H1 (cell line): ENCODE data around the gene ARHGEF4. TPM values are rescaled to one million over a fixed set of nuclear protein-coding genes. Genes with fewer than 3 reads are reported as not detected.

Experiments used
- CTCF ChIA-PET: fragments of 300-600 bp; sonication (Branson Sonifier 250); formaldehyde crosslinking; loops from one replicate; lab custom pipeline; 2021; ENCODE audit not compliant: partially characterized antibody; lab: Charles Lee
- POLR2A ChIA-PET: fragments of 300-600 bp; sonication (Branson Sonifier 250); formaldehyde crosslinking; loops from one replicate; lab custom pipeline; 2021; ENCODE audit warnings: inconsistent platforms; ENCODE audit not compliant: partially characterized antibody; lab: Charles Lee
- DNase-seq, 2 experiments: peaks; one replicate each; pipeline versions ENCODE4 v3.0.0 to v3.0.0-alpha.2; 2010 to 2022; ENCODE audit warnings: low spot score in 2 of 2, low read depth in 1 of 2, mixed read lengths in 1 of 2
- FAIRE-seq: peaks from 2 replicates; lab custom pipeline; 2011; peaks lifted over from hg19 to GRCh38; lab: Jason Lieb, UNC
- H2AFZ ChIP-seq: 2 replicates; pipeline ENCODE4 v1.8.1; 2012; ENCODE audit warnings: low read length, inconsistent platforms
- H2AK5ac ChIP-seq: 2 replicates; pipeline ENCODE4 v1.6.1; 2013; ENCODE audit warnings: low read depth, low read length
- H2BK120ac ChIP-seq: replicated peaks from 2 replicates; pipeline ENCODE3; 2013; ENCODE audit warnings: low read depth, low read length, inconsistent platforms
- H2BK12ac ChIP-seq: 2 replicates; pipeline ENCODE4 v1.6.1; 2013; ENCODE audit warnings: low read depth, low read length
- H2BK15ac ChIP-seq: 2 replicates; pipeline ENCODE4 v1.6.1; 2013; ENCODE audit warnings: low read length
- H2BK20ac ChIP-seq: 2 replicates; pipeline ENCODE4 v1.6.1; 2013; ENCODE audit warnings: low read length
- H2BK5ac ChIP-seq: 2 replicates; pipeline ENCODE4 v1.6.1; 2013; ENCODE audit warnings: low read depth, low read length
- H3K14ac ChIP-seq: 2 replicates; pipeline ENCODE4 v1.6.1; 2013; ENCODE audit warnings: inconsistent platforms; ENCODE audit not compliant: insufficient read length
- H3K18ac ChIP-seq: 2 replicates; pipeline ENCODE4 v1.6.1; 2013; ENCODE audit warnings: low read length; ENCODE audit errors: extremely low read depth
- H3K23ac ChIP-seq: 2 replicates; pipeline ENCODE4 v1.6.1; 2013; ENCODE audit warnings: inconsistent platforms; ENCODE audit not compliant: insufficient read length
- H3K23me2 ChIP-seq: 2 replicates; pipeline ENCODE4 v1.6.1; 2013; ENCODE audit warnings: low read depth, low read length
- H3K27ac ChIP-seq: 2 replicates; pipeline ENCODE4 v1.6.1; 2011; ENCODE audit warnings: low read depth, low read length, inconsistent platforms
- H3K27me3 ChIP-seq, 4 experiments: replicated peaks in 1 of 4; 1 replicate in 1 of 4; 2 replicates in 3 of 4; pipeline versions ENCODE4 v1.6.1 to v1.8.1; 2011 to 2013; ENCODE audit warnings: low read length in 3 of 4, mild to moderate bottlenecking in 3 of 4, inconsistent platforms in 2 of 4, mixed read lengths in 2 of 4, moderate library complexity in 1 of 4; ENCODE audit not compliant: control insufficient read depth in 3 of 4, insufficient read depth in 3 of 4; ENCODE audit errors: extremely low read depth in 1 of 4
- H3K36me3 ChIP-seq, 4 experiments: 2 replicates each; pipeline versions ENCODE4 v1.6.1 to v1.8.1; 2011 to 2013; ENCODE audit warnings: mild to moderate bottlenecking in 4 of 4, low read length in 3 of 4, moderate library complexity in 2 of 4, control low read depth in 1 of 4, inconsistent platforms in 1 of 4; ENCODE audit not compliant: insufficient read depth in 4 of 4, control insufficient read depth in 2 of 4
- H3K4ac ChIP-seq: replicated peaks from 2 replicates; pipeline ENCODE3; 2013; ENCODE audit warnings: low read length, low read depth, mixed read lengths, inconsistent platforms; ENCODE audit not compliant: insufficient read length
- H3K4me1 ChIP-seq, 4 experiments: replicated peaks in 1 of 4; 1 replicate in 1 of 4; 2 replicates in 3 of 4; pipeline versions ENCODE4 v1.6.1 to v1.8.1; 2011 to 2013; ENCODE audit warnings: low read length in 3 of 4, inconsistent platforms in 2 of 4, mixed read lengths in 1 of 4; ENCODE audit not compliant: insufficient read depth in 4 of 4, control insufficient read depth in 3 of 4
- H3K4me2 ChIP-seq, 2 experiments: 2 replicates each; pipeline versions ENCODE4 v1.6.1 to v1.8.1; 2011 to 2013; ENCODE audit warnings: low read depth in 2 of 2, low read length in 2 of 2, control low read depth in 1 of 2, inconsistent platforms in 1 of 2, mild to moderate bottlenecking in 1 of 2; ENCODE audit not compliant: insufficient read depth in 1 of 2
- H3K4me3 ChIP-seq, 4 experiments: fragments of 200-600, 300-600 bp in 1 of 4; sonication (generic), shearing (Covaris generic), sonication (Bioruptor Twin) in 1 of 4; 2 replicates each; pipeline versions ENCODE4 v1.5.1 to v1.8.1; 2011 to 2016; ENCODE audit warnings: low read length in 4 of 4, low read depth in 3 of 4, control low read depth in 2 of 4, inconsistent platforms in 2 of 4, mild to moderate bottlenecking in 2 of 4, mixed read lengths in 1 of 4, moderate library complexity in 1 of 4; ENCODE audit not compliant: insufficient read depth in 2 of 4; ENCODE audit errors: extremely low read depth in 1 of 4
- H3K56ac ChIP-seq: replicated peaks from 2 replicates; pipeline ENCODE3; 2013; ENCODE audit warnings: low read depth, mild to moderate bottlenecking, mixed read lengths, low read length, inconsistent platforms; ENCODE audit not compliant: insufficient read length
- H3K79me1 ChIP-seq: 2 replicates; pipeline ENCODE4 v1.6.1; 2013; ENCODE audit warnings: low read depth, low read length, control low read depth
- H3K79me2 ChIP-seq, 2 experiments: 2 replicates each; pipeline versions ENCODE4 v1.6.1 to v1.8.1; 2012 to 2013; ENCODE audit warnings: low read length in 2 of 2, mild to moderate bottlenecking in 2 of 2, inconsistent platforms in 1 of 2; ENCODE audit not compliant: insufficient read depth in 2 of 2, control insufficient read depth in 1 of 2
- H3K9ac ChIP-seq, 4 experiments: replicated peaks in 1 of 4; 1 replicate in 1 of 4; 2 replicates in 3 of 4; pipeline versions ENCODE4 v1.6.1 to v1.8.1; 2011 to 2013; ENCODE audit warnings: low read depth in 3 of 4, low read length in 3 of 4, control low read depth in 2 of 4, mild to moderate bottlenecking in 2 of 4, moderate library complexity in 2 of 4, inconsistent platforms in 1 of 4; ENCODE audit errors: extremely low read depth in 1 of 4
- H3K9me3 ChIP-seq, 2 experiments: 2 replicates each; pipeline versions ENCODE4 v1.6.1 to v1.8.1; 2012 to 2013; ENCODE audit warnings: mild to moderate bottlenecking in 2 of 2, moderate library complexity in 2 of 2, control low read depth in 1 of 2, inconsistent platforms in 1 of 2, low read depth in 1 of 2, low read length in 1 of 2, mixed read lengths in 1 of 2; ENCODE audit not compliant: insufficient read depth in 2 of 2
- H4K20me1 ChIP-seq, 2 experiments: replicated peaks in 1 of 2; 2 replicates each; pipeline versions ENCODE3 to v1.8.1; 2011 to 2013; ENCODE audit warnings: inconsistent platforms in 2 of 2, low read length in 2 of 2, mild to moderate bottlenecking in 1 of 2; ENCODE audit not compliant: insufficient read depth in 2 of 2, control insufficient read depth in 1 of 2
- H4K5ac ChIP-seq: 2 replicates; pipeline ENCODE4 v1.6.1; 2013; ENCODE audit warnings: low read length, low read depth, mixed read lengths, inconsistent platforms; ENCODE audit not compliant: insufficient read length
- H4K8ac ChIP-seq: 2 replicates; pipeline ENCODE4 v1.8.0; 2013; ENCODE audit warnings: mild to moderate bottlenecking, moderate library complexity, low read length, inconsistent platforms; ENCODE audit not compliant: insufficient read depth; ENCODE audit errors: extremely low read depth
- H4K91ac ChIP-seq: replicated peaks from 2 replicates; pipeline ENCODE3; 2013; ENCODE audit warnings: low read length, mixed read lengths, inconsistent platforms; ENCODE audit not compliant: insufficient read length
- ASH2L ChIP-seq: fragments of 200-600, 300-600 bp; sonication (generic); IDR thresholded peaks from one replicate; pipeline ENCODE4 v1.7.1; 2017; ENCODE audit warnings: low read length
- CHD2 ChIP-seq: IDR thresholded peaks from 2 replicates; pipeline ENCODE4 v1.6.1; 2012; ENCODE audit warnings: low read length, improper control_type of control experiment
- CREB1 ChIP-seq: IDR thresholded peaks from 2 replicates; pipeline ENCODE4 v1.6.1; 2012; ENCODE audit warnings: inconsistent platforms
- GTF2F1 ChIP-seq: IDR thresholded peaks from 2 replicates; pipeline ENCODE4 v1.6.1; 2012; ENCODE audit warnings: low read depth, low read length, improper control_type of control experiment, borderline replicate concordance
- HDAC2 ChIP-seq, 2 experiments: fragments of 300-600 bp in 1 of 2; sonication (generic) in 1 of 2; IDR thresholded peaks; 2 replicates each; pipeline ENCODE4 v1.6.1; 2011 to 2012; ENCODE audit warnings: low read depth in 2 of 2, low read length in 2 of 2, mild to moderate bottlenecking in 2 of 2, moderate library complexity in 2 of 2, borderline replicate concordance in 1 of 2, inconsistent platforms in 1 of 2
- NANOG ChIP-seq: IDR thresholded peaks from 2 replicates; pipeline ENCODE4 v1.6.1; 2011; ENCODE audit warnings: low read length, low read depth, mild to moderate bottlenecking, inconsistent platforms; ENCODE audit not compliant: insufficient read depth, poor library complexity, severe bottlenecking
- RAD21 ChIP-seq, 2 experiments: IDR thresholded peaks in 1 of 2; conservative IDR thresholded peaks in 1 of 2; 2 replicates each; pipeline ENCODE4 v1.6.1; 2011; ENCODE audit warnings: low read depth in 2 of 2, low read length in 2 of 2, improper control_type of control experiment in 1 of 2, inconsistent platforms in 1 of 2, mild to moderate bottlenecking in 1 of 2, moderate library complexity in 1 of 2
- SAP30 ChIP-seq: fragments of 300-600 bp; sonication (generic); IDR thresholded peaks from 2 replicates; pipeline ENCODE4 v1.7.1; 2012; ENCODE audit warnings: low read length, moderate library complexity, mild to moderate bottlenecking, inconsistent platforms; ENCODE audit not compliant: insufficient read depth, insufficient replicate concordance
- SP4 ChIP-seq: IDR thresholded peaks from 2 replicates; pipeline ENCODE4 v1.6.1; 2012; ENCODE audit warnings: low read length, inconsistent platforms
- SUZ12 ChIP-seq: fragments of 200-600 bp; sonication (generic); IDR thresholded peaks from 2 replicates; pipeline ENCODE4 v1.6.1; 2012; ENCODE audit warnings: mild to moderate bottlenecking, inconsistent platforms, low read length, moderate library complexity, mixed read lengths
- TAF1 ChIP-seq: IDR thresholded peaks from 2 replicates; pipeline ENCODE4 v1.6.1; 2011; ENCODE audit warnings: mild to moderate bottlenecking, low read depth, low read length
- WGBS, 2 experiments: shearing (Covaris generic) in 1 of 2; methylation state at CpG; one replicate each; pipeline versions ENCODE4 v1.1.6 to v1.1.7; 2013 to 2015; ENCODE audit warnings: low lambda C conversion rate in 2 of 2, mixed read lengths in 2 of 2, inconsistent platforms in 1 of 2, low coverage in 1 of 2, missing lambda C conversion rate in 1 of 2; ENCODE audit not compliant: insufficient replicate concordance in 2 of 2, insufficient coverage in 1 of 2, insufficient read length in 1 of 2; ENCODE audit errors: extremely low coverage in 1 of 2, missing lambda C conversion rate in 1 of 2; 5-methylcytosine and 5-hydroxymethylcytosine counted together
- polyA plus RNA-seq, 7 experiments: library from polyadenylated mRNA; depleted of rRNA in 3 of 7; stranded (reverse) in 5 of 7; unstranded in 2 of 7; fragments of >200 nt in 5 of 7; fragments of 200-250 nt in 2 of 7; gene quantifications; 1 replicate in 5 of 7; 2 replicates in 1 of 7; 4 replicates in 1 of 7; pipeline versions ENCODE4 v1.2.1 to v1.2.3, GENCODE V29; 2011 to 2013; ENCODE audit warnings: missing spikeins in 2 of 7, mixed read lengths in 2 of 7
- total RNA-seq: library from RNA; stranded (reverse); fragmentation: NEBNext Ultra II Directional; extraction: Animal tissue kit (Norgen Biotek cat#: 25700); gene quantifications from 2 replicates; pipeline ENCODE4 v1.2.1, GENCODE V29; 2021
- TF ChIP-seq, protein P1 (sequence below): IDR thresholded peaks from 2 replicates; pipeline ENCODE4 v1.6.1; 2011; ENCODE audit warnings: low read depth, mild to moderate bottlenecking, low read length; ENCODE audit not compliant: insufficient read depth
- TF ChIP-seq, protein P2 (sequence below): IDR thresholded peaks from 2 replicates; pipeline ENCODE4 v1.6.1; 2012; ENCODE audit warnings: inconsistent platforms

ARHGEF4 gene
- total and polyA plus RNA-seq, 2 of the 8 experiments (the other 6 are each of a cell fraction or from before 2014, with no cell fraction given) = 10.6 to 14.6 TPM

DNA sequence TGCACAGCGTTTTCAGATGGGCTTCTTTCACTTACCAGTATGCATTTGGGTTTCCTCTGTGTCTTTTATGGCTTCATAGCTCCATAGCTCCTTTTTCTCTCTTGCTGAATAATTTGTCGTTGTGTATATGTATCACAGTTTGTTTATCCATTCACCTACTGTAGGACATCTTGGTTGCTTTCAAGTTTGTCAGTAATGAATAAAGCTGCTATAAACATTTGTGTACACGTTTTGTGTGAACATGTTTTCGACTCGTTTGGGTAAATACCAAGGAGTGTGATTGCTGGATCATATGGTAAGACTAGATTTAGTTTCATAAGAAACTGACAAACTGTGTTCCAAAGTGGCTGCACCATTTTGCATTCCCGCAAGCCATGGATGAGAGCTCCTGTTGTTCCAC, 161.8 kb downstream of the ARHGEF4 start:
- no peak for FAIRE-seq
- no peak for TF ChIP-seq CHD2
- no peak for TF ChIP-seq GTF2F1
- no peak for TF ChIP-seq TAF1
- TF ChIP-seq SP4 = no peak
- no peak for TF ChIP-seq ASH2L
- no peak for TF ChIP-seq NANOG
- TF ChIP-seq RAD21 (IDR thresholded peaks at IDR 0.05 in 1 of 2, conservative IDR thresholded peaks at IDR 0.05 in 1 of 2; ENCODE audit: low read depth in 2 of 2, low read length in 2 of 2) = no peak
- no peak for TF ChIP-seq SUZ12
- TF ChIP-seq CREB1 = no peak
- TF ChIP-seq, protein P1, sequence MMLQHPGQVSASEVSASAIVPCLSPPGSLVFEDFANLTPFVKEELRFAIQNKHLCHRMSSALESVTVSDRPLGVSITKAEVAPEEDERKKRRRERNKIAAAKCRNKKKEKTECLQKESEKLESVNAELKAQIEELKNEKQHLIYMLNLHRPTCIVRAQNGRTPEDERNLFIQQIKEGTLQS = no peak
- no peak for TF ChIP-seq HDAC2 (IDR thresholded peaks at IDR 0.05; ENCODE audit: borderline replicate concordance in 1 of 2, low read depth in 2 of 2, low read length in 2 of 2)
- no peak for TF ChIP-seq SAP30
- TF ChIP-seq, protein P2, sequence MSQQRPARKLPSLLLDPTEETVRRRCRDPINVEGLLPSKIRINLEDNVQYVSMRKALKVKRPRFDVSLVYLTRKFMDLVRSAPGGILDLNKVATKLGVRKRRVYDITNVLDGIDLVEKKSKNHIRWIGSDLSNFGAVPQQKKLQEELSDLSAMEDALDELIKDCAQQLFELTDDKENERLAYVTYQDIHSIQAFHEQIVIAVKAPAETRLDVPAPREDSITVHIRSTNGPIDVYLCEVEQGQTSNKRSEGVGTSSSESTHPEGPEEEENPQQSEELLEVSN = no peak

More for the DNA sequence above, 161.8 kb downstream of the ARHGEF4 start:
- Histone ChIP-seq H3K36me3 (no peaks in the 10 kb centered on the region), H3K4me2 (no peak overlapping the region), H3K4ac (no peak overlapping the region), H2BK15ac (no peak overlapping the region), H3K9me3 (no peaks in the 10 kb centered on the region), H2AFZ (no peak overlapping the region), H3K79me1 (no peaks in the 10 kb centered on the region), H2AK5ac (no peak overlapping the region), H3K56ac (no peak overlapping the region), H2BK5ac (no peak overlapping the region), H3K4me3 (no peak overlapping the region), H3K9ac (no peak overlapping the region), H3K23me2 (no peaks in the 10 kb centered on the region), H4K5ac (no peak overlapping the region), H2BK120ac (no peak overlapping the region), H4K91ac (no peak overlapping the region), H4K8ac (no peak overlapping the region), H2BK20ac (no peak overlapping the region), H3K27me3 (no peaks in the 10 kb centered on the region), H3K14ac (no peak overlapping the region), H3K18ac (no peak overlapping the region), H3K4me1 (no peaks in the 10 kb centered on the region), H3K79me2 (no peaks in the 10 kb centered on the region), H4K20me1 (no peaks in the 10 kb centered on the region), H3K27ac (no peak overlapping the region), H2BK12ac (no peak overlapping the region), H3K23ac (no peak overlapping the region)
- CTCF ChIA-PET = interaction anchor here (1.3 kb wide), 1 partner anchor 12 kb away, joined by 3 read pairs; no protein-coding TSS in a partner anchor
- POLR2A ChIA-PET = interaction anchor here (0.6 to 0.7 kb wide), 2 partner anchors 25 to 94 kb away, joined by 3 to 4 read pairs; no protein-coding TSS in a partner anchor
- WGBS, 2 experiments = 80% methylated on average over 6 of the region's 6 CpGs; no CpG with 5 or more reads in 1 of the 2 experiments
- no peak for DNase-seq
